ENCODE results near the gene B3GAT3. TPM values are rescaled to one million over a fixed set of nuclear protein-coding genes. Genes with fewer than 3 reads are reported as not detected.

B3GAT3 gene
- total and polyA plus RNA-seq, 7 donors = 9.7 to 47.5 (median 16.1) TPM

GRCh38 chr11:62648967-62649364 is 27.2 kb upstream of the B3GAT3 start:
- H3K27ac ChIP-seq = no peak overlapping the region
- no peak for TF ChIP-seq EP300 (IDR thresholded peaks at IDR 0.05)
- TF ChIP-seq POLR2A (IDR thresholded peaks at IDR 0.05) = no peak
- no peak for TF ChIP-seq POLR2AphosphoS5 (IDR thresholded peaks at IDR 0.05)
- TF ChIP-seq CTCF (IDR thresholded peaks at IDR 0.05) = no peak
- H3K4me3 ChIP-seq = no peak overlapping the region
- peaks cover 11 to 33% (median 21%) of the 10 kb centered on the region in 4 donors for H3K36me3 ChIP-seq
- H3K4me1 ChIP-seq = peaks cover 0 to 49% (median 38%) of the 10 kb centered on the region in 4 donors
- DNase-seq = no peak
- intact Hi-C loops (cut with DNase I) = no loop called here
- WGBS, 2 donors = 95% methylated on average over 11 of the region's 11 CpGs
- no peaks in the 10 kb centered on the region for H3K27me3 ChIP-seq
- H3K9me3 ChIP-seq = no peaks in the 10 kb centered on the region

GRCh38 chr11:62648185-62648966 is 26.6 kb upstream of the B3GAT3 start:
- DNase-seq = no peak
- Histone ChIP-seq H3K27ac (no peak overlapping the region), H3K9me3 (no peaks in the 10 kb centered on the region), H3K4me1 (peaks cover 0 to 49% (median 38%) of the 10 kb centered on the region in 4 donors), H3K4me3 (no peak overlapping the region), H3K36me3 (peaks cover 11 to 39% (median 24%) of the 10 kb centered on the region in 4 donors), H3K27me3 (no peaks in the 10 kb centered on the region)
- TF ChIP-seq CTCF (IDR thresholded peaks at IDR 0.05) = no peak
- TF ChIP-seq EP300 (IDR thresholded peaks at IDR 0.05) = no peak
- no peak for TF ChIP-seq POLR2A (IDR thresholded peaks at IDR 0.05)
- no peak for TF ChIP-seq POLR2AphosphoS5 (IDR thresholded peaks at IDR 0.05)
- intact Hi-C loops (cut with DNase I) = no loop called here
- 94 to 95% methylated on average over 24 of the region's 24 CpGs for WGBS, 2 donors

GRCh38 chr11:62647609-62648005 is 25.8 kb upstream of the B3GAT3 start:
- no peak overlapping the region for H3K4me3 ChIP-seq
- no peaks in the 10 kb centered on the region for H3K9me3 ChIP-seq
- no peaks in the 10 kb centered on the region for H3K27me3 ChIP-seq
- 89 to 91% methylated on average over 6 of the region's 6 CpGs for WGBS, 2 donors
- DNase-seq = no peak
- no peak overlapping the region for H3K27ac ChIP-seq
- peaks cover 0 to 46% (median 37%) of the 10 kb centered on the region in 4 donors for H3K4me1 ChIP-seq
- TF ChIP-seq EP300 (IDR thresholded peaks at IDR 0.05) = no peak
- no peak for TF ChIP-seq POLR2A (IDR thresholded peaks at IDR 0.05)
- no peak for TF ChIP-seq POLR2AphosphoS5 (IDR thresholded peaks at IDR 0.05)
- TF ChIP-seq CTCF (IDR thresholded peaks at IDR 0.05) = no peak
- H3K36me3 ChIP-seq = peaks cover 11 to 46% (median 26%) of the 10 kb centered on the region in 4 donors
- intact Hi-C loops (cut with DNase I) = loop anchor here (2.0 kb wide), 2 partner anchors 17 to 25 kb away; partner anchors contain the start of genes C11orf98 and CSKMT

GRCh38 chr11:62646825-62647608 is 25.2 kb upstream of the B3GAT3 start:
- 66 to 71% methylated on average over 32 of the region's 32 CpGs for WGBS, 2 donors
- H3K27me3 ChIP-seq = no peaks in the 10 kb centered on the region
- intact Hi-C loops (cut with DNase I) = loop anchor here (2.0 kb wide), 2 partner anchors 18 to 24 kb away; partner anchors contain the start of genes C11orf98 and CSKMT
- peaks cover 0 to 40% (median 31%) of the 10 kb centered on the region in 4 donors for H3K4me1 ChIP-seq
- no peaks in the 10 kb centered on the region for H3K9me3 ChIP-seq
- H3K4me3 ChIP-seq = peak overlapping the region in 2 of 4 donors; percentile 89 to 98
- peaks cover 11 to 52% (median 26%) of the 10 kb centered on the region in 4 donors for H3K36me3 ChIP-seq
- H3K27ac ChIP-seq = peak overlapping the region; percentile 89 to 96 (median 94)
- peak; percentile 73 for DNase-seq
- no peak for TF ChIP-seq CTCF (IDR thresholded peaks at IDR 0.05)
- TF ChIP-seq POLR2AphosphoS5 (IDR thresholded peaks at IDR 0.05) = no peak
- no peak for TF ChIP-seq POLR2A (IDR thresholded peaks at IDR 0.05)
- TF ChIP-seq EP300 (IDR thresholded peaks at IDR 0.05) = no peak
